Adrenal gland (tissue), 12 donors: ENCODE data around the gene PEF1. TPM values are rescaled to one million over a fixed set of nuclear protein-coding genes. Genes with fewer than 3 reads are reported as not detected.

ENCODE experiments used
- DNase-seq, 7 donors: peaks; one replicate each; pipeline ENCODE4 v3.0.0-alpha.2; 2019 to 2020
- H3K27ac ChIP-seq, 5 donors: fragments of 200-600 bp; sonication (generic) in 4 of 5; 1 replicate in 3 of 5; 2 replicates in 2 of 5; pipeline versions ENCODE4 v1.5.1 to v1.8.0; 2016 to 2020; ENCODE audit warnings: mild to moderate bottlenecking in 1 of 5
- H3K27me3 ChIP-seq: fragments of 200-600 bp; 2 replicates; pipeline ENCODE4 v1.8.0; 2021
- H3K36me3 ChIP-seq, 2 donors: fragments of 200-600 bp; replicated peaks in 1 of 2; 1 replicate in 1 of 2; 2 replicates in 1 of 2; pipeline versions ENCODE4 v1.5.1 to v1.8.0; 2018 to 2022
- H3K4me1 ChIP-seq, 2 donors: fragments of 200-600 bp; replicated peaks in 1 of 2; 1 replicate in 1 of 2; 2 replicates in 1 of 2; pipeline versions ENCODE4 v1.5.1 to v1.8.0; 2018 to 2021
- H3K4me3 ChIP-seq, 4 donors: fragments of 200-600 bp; sonication (generic) in 3 of 4; one replicate each; pipeline ENCODE4 v1.5.1; 2016 to 2018
- H3K9me3 ChIP-seq, 3 donors: fragments of 200-600 bp; sonication (generic) in 1 of 3; replicated peaks in 1 of 3; 1 replicate in 2 of 3; 2 replicates in 1 of 3; pipeline versions ENCODE4 v1.5.1 to v1.8.0; 2016 to 2021
- POLR2A ChIP-seq, 2 donors: fragments of 450-650 bp; IDR thresholded peaks; one replicate each; pipeline ENCODE4 v1.6.1; 2017; ENCODE audit warnings: antibody characterized with exemption in 2 of 2, mild to moderate bottlenecking in 2 of 2, moderate library complexity in 1 of 2
- WGBS, 4 donors: extraction: QIAGEN DNeasy Blood & Tissue Kit in 2 of 4; methylation state at CpG; one replicate each; pipeline versions ENCODE4 v1.1.5 to v1.1.7; 2013 to 2017; 5-methylcytosine and 5-hydroxymethylcytosine counted together
- intact Hi-C, 2 donors: fragments of 100-400 bp; cut with DNase I; formaldehyde crosslinking; loops; one replicate each; pipeline versions ENCODE4 v1.14.1 to v1.15.0; 2022 to 2023
- polyA plus RNA-seq, 3 donors: library from polyadenylated mRNA; stranded (reverse); fragments of 200-250 nt in 2 of 3; fragments of 350-450 nt in 1 of 3; fragmentation: Illumina TruSeq in 1 of 3; extraction: RNeasy Lipid Tissue Mini Kit (QIAGEN cat#74804) in 1 of 3; gene quantifications; one replicate each; pipeline ENCODE4 v1.2.3, GENCODE V29; 2013 to 2014
- total RNA-seq, 9 donors: library from RNA; depleted of rRNA in 4 of 9; stranded (reverse); fragments of >200 nt in 4 of 9; fragments of 120-200 nt in 1 of 9; fragmentation: NEBNext Ultra II Directional in 1 of 9; extraction: Animal tissue kit (Norgen Biotek cat#: 25700) in 1 of 9; gene quantifications; one replicate each; pipeline versions ENCODE4 v1.1.0 to v1.2.4, GENCODE V29; 2013 to 2023
- TF ChIP-seq, protein P1 (sequence below), 6 experiments: fragments of 450-650 bp in 4 of 6; fragments of 200-600 bp in 2 of 6; sonication (generic) in 1 of 6; IDR thresholded peaks; 1 replicate in 5 of 6; 2 replicates in 1 of 6; pipeline versions ENCODE4 v1.5.1 to v1.8.0; 2016 to 2021; ENCODE audit warnings: antibody characterized with exemption in 6 of 6, mild to moderate bottlenecking in 2 of 6, moderate library complexity in 1 of 6
- donor health status: healthy with polysubstance abuse.
- donor health status: Bipolar disorder and iron deficiency.
- donor health status: DM: yes; HTN: yes; CAD: no.
- donor health status: DM: no; HTN: no; CAD: no.
- donor health status: DM: no; HTN: no; CAD: no.
- donor health status: DM: yes; HTN: yes; CAD: no.

Gene PEF1
- total and polyA plus RNA-seq, 12 donors, result 58.2 to 132 (median 86.2) TPM

DNA sequence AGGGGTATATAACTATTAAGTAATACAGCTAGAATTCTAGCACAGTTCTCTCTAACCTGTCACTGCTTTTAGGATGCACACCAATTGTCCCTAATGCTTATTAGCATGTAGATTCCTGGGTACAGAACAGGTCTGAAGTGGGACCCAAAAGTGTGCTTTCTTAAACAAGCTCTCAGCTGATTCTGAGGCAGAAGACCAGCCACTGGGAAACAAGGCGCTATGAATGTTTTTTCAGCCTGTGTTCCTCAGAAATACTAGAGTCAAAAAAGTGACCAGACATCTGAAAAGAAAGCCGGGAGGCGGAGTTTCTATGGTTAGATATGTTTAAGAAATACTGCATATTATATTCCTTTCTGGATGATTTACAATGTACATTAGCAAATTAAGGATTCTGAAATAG lies 1.8 kb downstream of the PEF1 start:
- no peaks in the 10 kb centered on the region for H3K9me3 ChIP-seq
- no peaks in the 10 kb centered on the region for H3K36me3 ChIP-seq
- 87 to 97% (median 93%) methylated on average over 3 of the region's 3 CpGs for WGBS, 4 donors
- no peak overlapping the region for H3K4me3 ChIP-seq
- no peaks in the 10 kb centered on the region for H3K27me3 ChIP-seq
- TF ChIP-seq POLR2A (IDR thresholded peaks at IDR 0.05), result no peak
- TF ChIP-seq, protein P1, sequence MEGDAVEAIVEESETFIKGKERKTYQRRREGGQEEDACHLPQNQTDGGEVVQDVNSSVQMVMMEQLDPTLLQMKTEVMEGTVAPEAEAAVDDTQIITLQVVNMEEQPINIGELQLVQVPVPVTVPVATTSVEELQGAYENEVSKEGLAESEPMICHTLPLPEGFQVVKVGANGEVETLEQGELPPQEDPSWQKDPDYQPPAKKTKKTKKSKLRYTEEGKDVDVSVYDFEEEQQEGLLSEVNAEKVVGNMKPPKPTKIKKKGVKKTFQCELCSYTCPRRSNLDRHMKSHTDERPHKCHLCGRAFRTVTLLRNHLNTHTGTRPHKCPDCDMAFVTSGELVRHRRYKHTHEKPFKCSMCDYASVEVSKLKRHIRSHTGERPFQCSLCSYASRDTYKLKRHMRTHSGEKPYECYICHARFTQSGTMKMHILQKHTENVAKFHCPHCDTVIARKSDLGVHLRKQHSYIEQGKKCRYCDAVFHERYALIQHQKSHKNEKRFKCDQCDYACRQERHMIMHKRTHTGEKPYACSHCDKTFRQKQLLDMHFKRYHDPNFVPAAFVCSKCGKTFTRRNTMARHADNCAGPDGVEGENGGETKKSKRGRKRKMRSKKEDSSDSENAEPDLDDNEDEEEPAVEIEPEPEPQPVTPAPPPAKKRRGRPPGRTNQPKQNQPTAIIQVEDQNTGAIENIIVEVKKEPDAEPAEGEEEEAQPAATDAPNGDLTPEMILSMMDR (IDR thresholded peaks at IDR 0.05), result no peak
- H3K4me1 ChIP-seq, result peaks cover 10 to 35% of the 10 kb centered on the region in 2 donors
- DNase-seq, result no peak
- intact Hi-C loops, result no loop called here
- no peak overlapping the region for H3K27ac ChIP-seq

DNA sequence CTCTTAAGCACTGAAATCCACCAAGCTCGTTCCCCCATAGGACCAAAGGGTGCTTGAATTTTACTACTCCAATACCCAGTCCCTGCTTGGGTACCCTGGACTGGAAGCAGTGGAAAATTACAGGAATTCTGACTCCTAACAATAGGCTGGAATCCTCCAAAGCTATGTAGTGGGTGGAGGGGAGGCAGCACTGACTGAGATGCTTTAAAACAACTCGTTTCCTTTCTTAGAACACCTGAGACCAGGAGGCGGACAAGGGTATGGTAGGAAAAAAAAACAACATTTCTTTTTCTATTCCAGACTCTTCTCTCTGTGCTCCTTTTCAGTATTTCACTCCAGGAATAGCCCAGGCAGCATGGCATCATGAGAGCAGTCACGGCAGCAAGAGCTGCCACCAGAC lies 2.3 kb downstream of the PEF1 start:
- no peak overlapping the region for H3K4me3 ChIP-seq
- no peaks in the 10 kb centered on the region for H3K36me3 ChIP-seq
- intact Hi-C loops, result no loop called here
- no peaks in the 10 kb centered on the region for H3K9me3 ChIP-seq
- H3K27me3 ChIP-seq, result no peaks in the 10 kb centered on the region
- no peak overlapping the region for H3K27ac ChIP-seq
- H3K4me1 ChIP-seq, result peaks cover 10 to 35% of the 10 kb centered on the region in 2 donors
- TF ChIP-seq, protein P1 (IDR thresholded peaks at IDR 0.05), result no peak
- TF ChIP-seq POLR2A (IDR thresholded peaks at IDR 0.05), result no peak
- WGBS, 4 donors, result 89 to 94% (median 90%) methylated on average over 4 of the region's 4 CpGs
- DNase-seq, result no peak

DNA sequence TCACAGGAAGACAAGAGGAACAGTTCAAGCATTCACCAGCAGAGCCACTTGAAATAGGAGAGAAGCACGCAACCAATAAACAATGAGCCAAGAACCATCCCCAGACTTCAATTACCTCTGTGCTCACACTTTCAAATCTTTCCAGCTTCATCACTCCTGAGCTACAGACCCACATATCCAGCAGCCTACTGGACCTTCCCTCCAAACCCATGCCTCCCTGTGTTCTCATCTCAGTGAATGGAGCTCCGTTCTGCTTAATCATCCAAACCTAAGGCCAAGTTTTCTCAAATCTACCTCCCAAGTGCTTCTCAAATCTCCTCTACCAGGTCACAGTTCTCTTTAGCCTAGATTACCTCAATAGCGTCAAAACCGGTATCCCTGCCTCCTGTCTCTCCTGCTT lies 3.7 kb downstream of the PEF1 start:
- 88 to 89% (median 89%) methylated on average over 4 of the region's 4 CpGs for WGBS, 4 donors
- DNase-seq, result no peak
- no peaks in the 10 kb centered on the region for H3K27me3 ChIP-seq
- no peak overlapping the region for H3K27ac ChIP-seq
- no peak overlapping the region for H3K4me3 ChIP-seq
- no peaks in the 10 kb centered on the region for H3K36me3 ChIP-seq
- TF ChIP-seq POLR2A (IDR thresholded peaks at IDR 0.05), result no peak
- TF ChIP-seq, protein P1 (IDR thresholded peaks at IDR 0.05), result no peak
- peaks cover 10 to 44% of the 10 kb centered on the region in 2 donors for H3K4me1 ChIP-seq
- intact Hi-C loops, result no loop called here
- no peaks in the 10 kb centered on the region for H3K9me3 ChIP-seq

DNA sequence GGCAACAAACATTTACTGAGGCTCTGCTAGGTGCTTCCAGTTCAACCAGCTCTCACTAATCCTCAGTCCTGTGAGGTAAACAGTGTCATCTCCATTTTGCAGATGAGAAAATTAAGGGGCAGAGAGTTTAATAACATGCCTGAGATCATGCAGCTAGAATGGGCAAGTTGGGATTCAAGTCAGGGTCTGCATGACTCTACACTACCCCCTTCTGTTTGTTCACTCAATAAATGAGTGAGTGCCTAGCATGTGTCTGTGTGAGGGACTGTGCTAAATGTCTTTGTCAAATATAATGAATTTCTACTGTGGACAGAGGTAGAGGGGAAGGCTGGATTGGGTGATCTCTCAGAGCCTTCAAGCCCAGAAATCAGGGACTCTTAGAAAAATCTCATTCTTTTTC lies 4.5 kb downstream of the PEF1 start:
- peaks cover 10 to 39% of the 10 kb centered on the region in 2 donors for H3K4me1 ChIP-seq

More for the DNA sequence above, 4.5 kb downstream of the PEF1 start:
- Histone ChIP-seq H3K27me3 (no peaks in the 10 kb centered on the region), H3K27ac (peak overlapping the region in 2 of 5 donors; percentile 55 to 62), H3K4me3 (no peak overlapping the region), H3K9me3 (no peaks in the 10 kb centered on the region), H3K36me3 (peaks cover 0 to 2% of the 10 kb centered on the region in 2 donors)
- no peak for DNase-seq
- TF ChIP-seq, protein P1 (IDR thresholded peaks at IDR 0.05), result no peak
- TF ChIP-seq POLR2A (IDR thresholded peaks at IDR 0.05), result no peak
- intact Hi-C loops, result no loop called here
